HG03045 (cell line): ENCODE results near the gene PTPA.
A peak's percentile ranks its signal among the peaks of the same experiment; 100 is the strongest.

Experiments used
- ATAC-seq: cut with Tn5 transposase; IDR thresholded peaks from one replicate; pipeline ENCODE4 v1.9.1; 2021; ENCODE audit warnings: mild to moderate bottlenecking, moderate library complexity; ENCODE audit not compliant: unreplicated experiment

PTPA gene

GRCh38 chr9:129136446-129137035, 25.3 kb downstream of the PTPA start:
- no peak for ATAC-seq

- ATAC-seq, result no peak
Observed at GRCh38 chr9:129137292-129138143, 26.3 kb downstream of the PTPA start.

- ATAC-seq, result no peak
Observed at GRCh38 chr9:129138144-129138462, 26.9 kb downstream of the PTPA start.

- no peak for ATAC-seq
Observed at GRCh38 chr9:129138476-129139232, 27.4 kb downstream of the PTPA start.

GRCh38 chr9:129139233-129139992, 28.2 kb downstream of the PTPA start:
- peak; percentile 38 for ATAC-seq

- peak; percentile 55 for ATAC-seq
Observed at GRCh38 chr9:129139993-129140396, 28.8 kb downstream of the PTPA start.

DNA sequence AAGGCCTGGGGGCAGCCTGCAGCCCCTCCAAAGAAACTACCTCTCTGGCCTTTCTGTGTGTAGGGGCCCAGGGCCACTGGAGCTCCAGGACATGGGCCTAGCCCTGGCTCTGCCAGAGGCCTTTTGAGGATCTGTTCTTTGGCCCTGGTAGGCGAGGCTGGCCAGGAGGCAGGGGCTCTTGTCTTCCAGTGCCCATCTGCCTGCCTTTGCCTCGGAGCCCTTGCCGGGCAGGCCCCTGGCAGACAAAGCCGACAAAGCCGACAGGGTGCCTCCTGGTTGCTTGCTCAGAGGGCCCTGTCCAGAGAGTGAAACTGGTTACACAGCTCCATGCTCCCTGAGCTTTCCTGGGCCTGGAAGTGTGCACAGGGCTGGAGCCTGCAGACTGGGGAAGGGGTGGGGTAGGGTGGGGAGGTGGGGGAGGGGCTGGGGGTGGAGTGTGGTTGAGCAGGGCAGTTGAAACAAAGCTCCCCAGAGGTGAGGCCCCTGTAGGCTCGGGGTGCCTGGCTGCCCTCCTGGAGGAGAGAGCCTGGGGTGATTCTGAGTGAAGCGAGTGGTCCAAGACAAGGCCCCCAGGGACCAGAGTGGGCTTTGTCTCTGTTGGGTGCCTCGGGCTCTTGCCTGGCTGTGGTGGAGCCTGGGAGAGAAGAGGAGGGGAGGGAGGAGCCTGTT, 29.3 kb downstream of the PTPA start:
- peak; percentile 11 for ATAC-seq

- no peak for ATAC-seq
Observed at GRCh38 chr9:129141066-129142041, 30.1 kb downstream of the PTPA start.

- ATAC-seq, result no peak
Observed at GRCh38 chr9:129142138-129142935, 31.1 kb downstream of the PTPA start.

GRCh38 chr9:129143031-129143927, 32.1 kb downstream of the PTPA start:
- no peak for ATAC-seq

DNA sequence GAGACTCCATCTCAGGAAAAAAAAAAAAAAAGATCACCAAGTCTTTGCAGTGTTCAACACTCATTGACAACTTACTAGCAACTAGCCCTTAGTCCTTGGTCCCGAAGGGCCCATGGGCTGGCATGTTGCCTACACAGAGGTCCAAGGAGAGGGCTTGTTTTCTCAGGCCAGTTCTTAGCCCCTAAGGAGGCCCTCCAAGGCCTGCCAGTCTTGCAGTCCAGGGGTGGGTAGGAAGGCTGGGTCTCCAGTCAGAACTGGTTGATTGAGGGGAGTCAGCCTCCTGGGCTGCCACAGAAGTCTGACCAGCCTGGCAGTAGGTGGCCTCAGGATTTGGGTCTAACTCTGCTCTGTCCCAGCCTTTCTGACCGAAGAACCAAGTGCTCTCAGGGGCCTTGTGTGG, 34.1 kb downstream of the PTPA start:
- no peak for ATAC-seq

GRCh38 chr9:129145841-129146292, 34.7 kb downstream of the PTPA start:
- no peak for ATAC-seq

DNA sequence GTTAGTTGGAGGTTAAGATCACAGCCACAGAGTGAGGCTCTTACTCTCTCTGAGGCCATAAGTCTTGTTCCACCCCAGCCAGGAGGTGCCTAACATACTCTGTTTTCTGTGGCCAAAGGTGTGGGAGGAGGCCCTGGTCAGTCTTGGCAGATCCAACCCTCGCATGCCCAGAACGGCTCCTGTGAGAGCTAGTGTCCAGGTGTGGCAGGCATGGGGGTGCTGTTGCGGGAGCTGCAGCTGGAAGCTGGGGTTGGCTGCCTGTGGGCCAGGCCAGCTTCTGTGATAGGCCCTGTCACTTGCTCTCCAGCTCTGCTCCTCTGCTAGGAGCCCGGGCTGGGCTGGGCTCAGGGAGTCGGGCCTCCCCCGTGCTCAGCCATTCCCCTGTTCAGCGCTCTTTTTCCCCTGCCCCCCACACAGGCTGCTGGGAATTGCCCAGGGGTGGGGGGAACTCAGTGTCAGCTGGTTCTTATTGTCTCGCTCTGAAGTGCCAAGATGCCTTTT, 35.3 kb downstream of the PTPA start:
- no peak for ATAC-seq

DNA sequence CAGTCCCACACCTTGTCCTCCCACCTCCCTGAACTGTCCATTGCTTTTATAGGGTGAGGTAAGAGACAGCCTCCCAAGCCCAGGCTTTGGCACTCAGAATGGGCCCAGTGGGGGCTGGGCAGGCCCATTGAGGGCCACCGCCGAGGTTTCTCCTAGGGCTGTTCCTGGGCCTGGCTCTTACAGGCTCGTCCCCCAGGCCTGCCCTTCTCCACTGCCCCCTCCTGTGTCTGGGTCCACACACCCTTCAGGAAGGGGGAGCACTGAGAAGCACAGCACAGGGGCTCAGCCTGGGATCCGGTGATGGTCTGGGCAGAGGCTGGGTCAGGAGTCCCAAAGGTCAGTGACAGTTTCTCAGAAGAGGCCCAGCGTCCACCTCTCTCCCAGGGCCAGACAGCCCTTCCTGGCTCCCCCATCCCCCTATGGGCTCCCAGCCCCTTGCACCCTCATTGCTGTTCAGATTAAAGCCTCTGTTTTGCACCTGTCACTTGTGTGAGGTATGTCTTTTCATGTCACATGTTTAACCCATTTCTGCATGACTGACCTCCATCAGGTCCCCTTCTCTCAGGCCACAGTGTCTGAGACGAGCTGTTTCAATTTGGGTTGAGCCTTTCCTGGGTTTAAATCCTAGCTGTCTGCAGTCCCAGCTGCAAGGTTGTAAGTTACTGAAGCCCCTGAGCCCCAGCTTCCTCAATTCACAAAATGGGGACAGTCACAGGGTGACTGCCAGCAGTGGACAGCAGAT, 37.4 kb downstream of the PTPA start:
- ATAC-seq, result no peak

- no peak for ATAC-seq
Observed at GRCh38 chr9:129149442-129149841, 38.2 kb downstream of the PTPA start.

DNA sequence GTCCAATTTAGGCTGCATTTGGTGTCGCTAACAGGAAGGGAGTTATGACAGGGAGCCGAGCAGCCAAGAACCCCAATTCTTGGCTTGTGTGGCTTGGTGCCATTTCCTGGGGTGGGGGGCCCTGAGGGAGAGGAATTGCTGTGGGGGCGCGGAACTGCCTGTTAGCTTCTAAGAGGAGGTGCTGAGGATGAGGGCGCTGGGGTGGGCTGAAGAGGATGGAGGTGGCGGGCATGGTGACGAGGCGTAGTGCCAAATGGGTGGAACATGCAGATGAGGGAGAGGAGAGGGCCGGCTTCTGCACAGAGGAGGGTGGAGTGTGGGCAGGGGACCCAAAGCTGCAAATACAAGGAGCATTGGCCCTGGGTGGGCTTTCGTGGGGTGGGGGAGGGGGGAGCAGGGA, 38.9 kb downstream of the PTPA start:
- no peak for ATAC-seq
